GM21786 (cell line): Measurements from ENCODE around the gene NAV2.
"Not testable (repeated sequence)": the region's sequence is repeated elsewhere in the genome, so short reads cannot be mapped to it uniquely, and the experiment has no call there.

Experiments used
- ATAC-seq: cut with Tn5 transposase; IDR thresholded peaks from one replicate; pipeline ENCODE4 v1.9.1; 2021; ENCODE audit not compliant: unreplicated experiment

The NAV2 gene

DNA sequence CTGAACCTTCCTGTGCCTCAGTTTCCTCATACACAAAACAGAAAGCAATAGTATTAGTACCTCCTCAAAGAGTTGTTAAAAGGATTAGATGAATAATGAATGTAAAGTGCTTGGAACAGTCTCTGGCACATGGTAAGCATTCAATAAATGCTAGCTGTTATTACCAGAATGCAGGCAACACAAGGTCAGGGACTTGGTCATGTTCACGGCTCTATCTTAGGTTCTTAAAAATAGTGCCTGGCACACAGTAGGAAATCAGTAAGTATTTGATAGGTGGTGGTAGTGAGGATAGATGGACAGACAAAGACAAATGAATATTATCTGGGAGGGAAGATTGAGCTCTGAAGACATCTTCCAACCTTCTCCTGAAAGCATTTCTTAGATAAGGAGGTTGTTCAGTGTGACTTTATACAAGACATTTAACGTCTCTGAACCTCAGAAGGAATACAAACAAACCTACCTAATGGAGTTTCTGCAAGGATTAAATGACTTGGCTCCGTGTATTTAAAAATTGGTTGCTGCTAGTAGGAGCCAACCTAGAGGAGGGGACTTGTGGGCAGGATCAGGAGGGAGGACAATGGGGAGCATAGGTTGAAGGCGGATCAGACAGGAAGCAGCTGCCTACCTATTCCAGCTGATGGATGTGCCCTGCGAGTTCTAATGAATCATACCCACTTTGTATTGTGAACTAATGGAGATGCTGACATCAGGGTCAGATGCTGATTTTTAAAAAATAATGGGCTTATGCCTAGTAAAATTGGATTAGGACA lies 353.6 kb downstream of the NAV2 start:
- no peak for ATAC-seq

DNA sequence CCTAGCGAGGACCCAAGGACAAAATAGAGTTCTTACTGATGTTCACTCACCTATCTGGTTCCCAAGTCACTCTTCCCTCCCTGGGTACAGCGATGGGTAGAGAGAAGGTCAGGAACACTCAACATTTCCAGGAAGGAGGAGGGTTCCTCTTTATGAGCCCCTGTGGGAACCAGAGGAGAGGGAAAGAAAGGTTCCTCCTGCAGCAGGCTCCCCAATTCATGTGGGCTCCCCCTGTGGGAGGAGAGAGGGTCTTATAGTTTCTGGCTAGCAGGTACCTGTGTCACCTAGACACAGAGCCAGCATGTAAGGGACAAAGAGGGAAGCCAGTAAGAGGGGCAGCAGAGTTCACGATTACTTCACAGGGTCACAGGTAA lies 354.1 kb downstream of the NAV2 start:
- no peak for ATAC-seq

DNA sequence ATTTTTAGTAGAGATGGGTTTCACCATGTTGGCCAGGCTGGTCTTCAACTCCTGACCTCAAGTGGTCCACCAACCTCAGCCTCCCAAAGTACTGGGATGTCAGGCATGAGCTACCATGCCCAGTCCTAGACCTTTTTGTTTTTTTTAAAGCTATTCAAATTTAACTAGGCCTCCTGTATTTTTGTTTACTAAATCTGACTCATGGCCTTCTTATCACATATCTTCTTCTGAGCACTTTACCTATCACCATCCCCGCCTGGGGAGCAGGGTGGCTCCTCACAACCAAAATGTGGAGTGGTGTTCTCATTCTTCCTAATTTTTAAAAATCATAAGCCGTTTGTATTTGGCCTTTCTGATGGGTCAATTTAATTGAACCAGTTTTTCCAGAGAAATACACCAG lies 355.0 kb downstream of the NAV2 start:
- no peak for ATAC-seq

DNA sequence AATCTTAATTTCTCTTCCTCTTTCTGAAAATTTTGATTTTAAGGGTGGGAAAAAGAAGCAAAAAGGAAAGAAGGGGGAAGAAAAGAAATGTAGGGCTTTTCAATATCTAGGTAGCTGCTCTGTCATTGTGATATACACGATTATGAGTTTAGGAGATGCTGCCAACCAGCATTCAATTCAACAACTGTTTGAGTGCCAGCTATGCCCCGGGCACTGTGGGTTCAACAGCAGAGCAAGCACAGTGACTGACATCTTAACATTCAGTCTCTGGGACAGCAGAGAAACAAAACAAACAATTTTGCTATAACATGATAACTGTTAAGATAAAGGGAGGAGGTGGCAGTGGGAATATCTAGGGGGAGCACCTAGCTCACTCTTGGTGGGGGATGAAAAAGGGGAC lies 356.1 kb downstream of the NAV2 start:
- ATAC-seq = no peak

DNA sequence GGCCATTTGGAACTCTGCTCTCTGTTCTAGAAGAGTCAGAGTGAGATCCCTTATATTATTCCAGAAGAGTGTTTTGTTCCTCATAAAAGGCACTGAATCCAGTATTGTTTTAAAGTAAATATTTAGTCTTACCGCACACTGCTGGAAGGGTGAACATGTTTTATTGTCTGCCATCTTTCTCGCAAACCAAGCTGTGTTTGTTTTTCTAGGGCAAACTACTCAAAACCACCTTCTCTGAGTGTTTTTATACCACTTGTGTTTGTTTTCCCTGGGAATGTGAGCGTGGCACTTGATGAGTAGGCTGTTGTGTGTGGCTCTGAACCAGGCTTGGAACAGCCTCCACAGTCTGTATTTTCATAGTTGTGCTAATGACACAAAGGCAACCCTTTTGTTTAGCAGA lies 357.8 kb downstream of the NAV2 start:
- no peak for ATAC-seq

DNA sequence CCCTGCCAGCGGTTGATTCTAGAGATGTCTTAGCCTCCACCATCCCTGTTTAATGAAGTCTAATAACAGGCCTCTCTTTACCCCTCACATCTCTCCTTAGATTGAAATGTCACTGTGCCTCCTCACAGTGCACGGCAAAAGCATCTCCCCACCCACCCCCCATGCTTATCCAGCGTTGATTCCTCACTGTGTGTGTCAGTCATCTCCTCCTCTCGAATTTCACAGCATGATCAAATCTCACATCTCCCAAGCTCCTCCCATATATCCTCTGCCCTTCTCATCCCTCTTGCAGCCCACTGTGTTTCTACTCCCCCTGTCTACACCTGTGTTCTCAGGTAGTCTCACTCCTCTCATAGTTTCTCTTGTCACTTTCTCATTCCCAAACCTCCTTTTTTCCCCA lies 363.0 kb downstream of the NAV2 start:
- ATAC-seq = no peak

DNA sequence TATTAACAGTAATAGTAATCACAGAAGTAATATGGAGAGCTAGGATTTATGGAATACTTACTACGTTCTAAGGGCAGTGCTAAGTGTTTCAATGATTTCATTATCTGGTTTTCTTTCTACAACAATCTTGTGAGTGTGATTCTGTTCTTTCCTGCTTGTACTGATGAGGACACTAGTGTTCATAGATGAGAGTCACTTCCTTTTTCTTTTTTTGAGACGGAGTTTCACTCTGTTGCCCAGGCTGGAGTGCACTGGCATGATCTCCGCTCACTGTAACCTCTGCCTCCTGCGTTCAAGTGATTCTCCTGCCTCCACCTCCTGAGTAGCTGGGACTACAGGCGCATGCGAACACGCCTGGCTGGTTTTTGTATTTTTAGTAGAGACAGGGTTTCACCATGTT lies 366.2 kb downstream of the NAV2 start:
- no peak for ATAC-seq

DNA sequence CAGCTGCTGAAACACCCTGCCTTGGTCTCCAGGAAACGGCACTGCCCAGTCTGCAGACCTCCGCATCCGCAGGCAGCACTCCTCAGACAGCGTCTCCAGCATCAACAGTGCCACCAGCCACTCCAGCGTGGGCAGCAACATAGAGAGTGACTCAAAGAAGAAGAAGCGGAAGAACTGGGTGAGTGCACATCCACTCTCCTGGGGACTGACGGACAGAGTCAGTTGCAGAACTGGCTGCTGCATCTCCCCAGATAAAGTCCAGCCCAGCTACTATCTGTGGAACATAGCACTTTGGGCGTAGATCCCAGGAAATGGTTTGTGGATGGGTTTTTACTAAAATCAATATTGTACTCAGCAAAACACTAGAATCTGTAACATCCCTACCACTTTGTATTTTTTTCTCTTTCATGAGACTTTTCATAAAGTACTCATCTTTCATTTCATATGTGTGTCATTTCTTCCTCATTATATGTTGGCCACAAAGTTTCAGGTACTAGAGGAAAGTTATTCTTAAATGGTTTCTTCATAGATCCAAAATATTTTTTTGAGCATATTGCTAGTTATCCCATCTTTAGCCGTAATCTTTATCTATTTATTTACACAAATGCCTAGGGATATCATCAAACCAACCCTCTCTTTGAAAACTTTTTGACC lies 367.5 kb downstream of the NAV2 start:
- peak; percentile 78 for ATAC-seq

DNA sequence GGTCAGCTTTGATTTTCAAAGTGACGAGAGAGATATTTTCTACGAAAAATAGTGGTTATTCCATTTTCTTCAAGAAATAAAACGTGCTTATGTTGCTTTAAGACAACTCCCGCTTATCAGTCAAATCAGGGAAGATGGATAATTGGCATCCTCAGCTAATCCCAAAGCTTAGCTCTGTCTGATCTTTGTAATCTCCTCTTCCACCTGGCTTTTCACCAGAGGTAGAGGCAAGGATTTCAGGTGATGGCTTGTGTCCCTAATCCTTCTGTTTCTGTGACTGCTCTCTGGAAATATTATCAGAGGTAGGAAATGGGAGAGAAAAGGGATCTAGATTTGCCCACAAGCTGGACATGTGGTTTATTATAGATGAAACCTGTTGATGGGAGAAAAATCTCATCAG lies 368.7 kb downstream of the NAV2 start:
- no peak for ATAC-seq

DNA sequence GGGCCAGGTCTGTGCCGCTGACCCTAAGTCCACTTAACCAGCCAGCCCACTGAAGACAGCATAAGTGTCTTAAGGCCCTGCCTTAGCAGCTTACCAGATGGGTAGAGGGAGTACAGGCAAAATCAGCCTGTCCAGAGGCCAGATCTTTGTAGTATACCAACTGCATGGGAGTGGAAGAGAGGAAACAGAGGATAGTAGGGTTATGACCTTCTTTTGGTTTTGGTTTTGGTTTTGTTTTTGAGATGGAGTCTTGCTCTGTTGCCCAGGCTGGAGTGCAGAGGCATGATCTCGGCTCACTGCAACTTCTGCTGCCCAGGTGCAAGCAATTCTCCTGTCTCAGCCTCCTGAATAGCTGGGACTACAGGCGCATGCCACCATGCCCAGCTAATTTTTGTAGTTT lies 371.2 kb downstream of the NAV2 start:
- not testable (repeated sequence) for ATAC-seq

DNA sequence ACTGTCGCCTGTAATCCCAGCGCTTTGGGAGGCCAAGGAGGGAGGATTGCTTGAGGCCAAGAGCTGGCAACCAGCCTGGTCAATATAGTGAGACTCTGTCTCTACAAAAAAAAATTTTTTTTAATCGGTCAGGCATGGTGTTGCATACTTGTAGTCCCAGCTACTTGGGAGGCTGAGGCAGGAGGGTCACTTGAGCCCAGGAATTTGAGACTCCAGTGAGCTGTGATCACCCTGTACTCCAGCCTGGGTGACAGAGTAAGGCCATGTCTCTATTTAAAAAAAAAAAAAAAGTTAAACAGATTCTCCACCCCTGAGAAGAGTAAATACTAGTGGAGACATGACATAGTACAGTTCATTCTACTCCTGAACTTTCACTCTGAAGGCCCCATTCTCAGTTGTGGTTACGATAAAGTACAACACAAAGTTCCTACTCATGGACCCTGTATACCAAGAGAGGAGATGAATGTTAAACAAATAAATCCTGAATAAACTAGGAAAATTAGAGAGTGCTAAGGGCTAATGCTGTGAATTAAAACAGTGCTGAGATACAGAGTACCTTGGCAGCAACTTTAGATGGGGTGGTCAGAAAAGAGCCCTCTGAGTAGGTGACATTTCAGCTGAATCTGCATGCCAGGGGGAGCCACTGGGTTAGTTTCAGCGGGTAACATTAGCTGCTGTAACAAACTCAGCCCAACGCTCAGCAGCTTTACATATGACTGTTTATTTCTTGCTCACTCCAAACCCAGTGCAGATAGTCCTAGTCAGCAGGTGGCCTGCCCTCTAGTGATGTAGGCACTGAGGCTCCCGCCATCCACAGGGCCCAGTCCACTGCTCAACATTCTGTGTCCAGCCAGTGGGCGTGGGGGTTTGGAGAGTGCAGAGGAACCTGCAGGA lies 372.5 kb downstream of the NAV2 start:
- ATAC-seq = no peak

DNA sequence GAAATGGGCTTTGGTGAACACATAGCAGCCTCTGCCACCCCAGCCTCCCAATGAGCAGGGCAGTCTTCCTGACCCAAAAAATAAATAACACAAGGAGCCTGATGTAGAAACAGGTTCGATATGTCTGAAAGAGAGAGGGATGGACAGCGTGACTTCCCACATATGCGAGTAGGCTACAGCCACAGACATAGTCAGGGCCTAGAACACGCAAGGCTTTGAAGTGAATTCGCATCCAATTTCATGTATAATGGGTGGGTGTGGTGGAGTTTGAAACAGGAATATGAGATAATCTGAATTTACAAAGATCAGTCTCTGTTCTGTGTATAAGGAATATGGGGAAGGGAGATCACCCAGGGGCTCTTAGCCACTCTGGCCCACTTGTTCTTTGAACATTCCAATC lies 373.3 kb downstream of the NAV2 start:
- ATAC-seq = no peak

DNA sequence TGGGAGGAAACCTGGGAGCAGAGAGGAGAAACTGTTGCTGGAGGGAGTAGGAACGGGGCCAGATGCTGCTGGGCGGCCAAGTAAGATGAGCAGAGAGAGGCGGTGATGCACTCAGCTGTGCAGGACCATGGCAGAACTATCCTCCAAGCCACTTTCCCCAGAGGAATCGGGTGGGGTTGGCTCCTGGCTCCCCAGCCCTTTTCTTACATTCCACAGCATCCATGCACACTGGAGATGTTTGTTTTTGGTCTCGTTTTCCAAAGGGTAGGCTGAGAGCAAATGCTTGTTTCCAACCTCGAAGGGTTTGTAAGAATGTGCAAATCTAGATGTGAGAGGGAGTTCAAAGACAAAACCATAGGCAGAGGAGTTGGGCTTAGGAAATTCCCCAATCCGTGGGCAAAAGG lies 374.5 kb downstream of the NAV2 start:
- no peak for ATAC-seq

DNA sequence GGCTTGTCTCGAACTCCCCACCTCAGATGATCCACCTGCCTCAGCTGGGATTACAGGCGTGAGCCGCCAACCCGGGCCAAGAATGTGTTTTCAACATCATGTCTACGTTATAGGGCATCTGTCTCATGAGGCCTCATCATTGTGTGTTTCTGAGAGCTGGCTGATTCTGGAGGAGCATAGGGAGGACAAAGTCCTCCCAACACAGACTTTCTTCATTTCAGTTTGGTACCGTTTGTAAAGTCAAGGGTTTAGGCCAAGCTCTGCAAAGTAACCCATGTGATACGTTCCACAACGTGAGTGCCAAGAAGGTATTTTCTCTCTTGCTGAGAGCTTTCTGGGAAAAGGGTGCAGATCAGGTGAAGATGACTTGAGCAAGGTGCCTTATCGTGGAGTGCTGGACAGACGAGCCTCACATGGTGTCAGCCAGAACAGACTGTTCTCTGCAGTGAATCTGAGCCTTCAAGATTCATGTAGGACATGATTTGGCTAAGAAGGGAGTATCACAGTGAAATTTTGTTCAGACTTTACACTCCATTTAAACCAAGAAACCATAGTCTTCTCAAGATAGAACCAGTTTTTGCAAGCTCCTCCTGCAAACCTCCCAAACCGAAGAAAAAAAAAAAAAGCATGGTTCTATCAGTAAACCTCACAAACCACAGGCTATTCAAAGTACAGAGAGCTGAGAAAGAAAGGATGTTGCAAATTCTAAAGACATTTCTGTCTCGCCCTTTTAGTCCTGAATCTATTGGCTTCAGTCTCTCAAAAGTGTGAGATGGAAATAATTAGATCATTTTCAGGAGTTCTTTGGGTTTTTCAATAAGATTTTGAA lies 376.0 kb downstream of the NAV2 start:
- no peak for ATAC-seq

DNA sequence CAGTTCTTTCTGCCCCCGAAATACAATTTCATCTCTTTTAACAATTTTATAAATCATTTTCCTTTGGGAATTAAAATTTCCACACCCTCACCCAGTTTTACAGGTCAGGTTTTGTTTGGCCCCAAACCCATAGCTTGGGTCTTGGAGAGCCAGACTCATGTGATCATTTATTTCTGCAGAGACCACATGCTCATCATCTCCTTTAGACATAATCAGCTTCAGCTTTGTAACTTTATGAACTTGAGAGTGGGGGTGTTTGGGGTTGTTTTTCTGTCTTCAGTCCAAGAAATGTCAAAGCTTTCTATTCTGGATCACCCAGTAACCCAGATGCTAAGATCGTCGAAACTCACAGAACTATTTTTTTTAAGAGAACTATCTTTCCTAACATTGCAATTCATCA lies 376.7 kb downstream of the NAV2 start:
- ATAC-seq = no peak

DNA sequence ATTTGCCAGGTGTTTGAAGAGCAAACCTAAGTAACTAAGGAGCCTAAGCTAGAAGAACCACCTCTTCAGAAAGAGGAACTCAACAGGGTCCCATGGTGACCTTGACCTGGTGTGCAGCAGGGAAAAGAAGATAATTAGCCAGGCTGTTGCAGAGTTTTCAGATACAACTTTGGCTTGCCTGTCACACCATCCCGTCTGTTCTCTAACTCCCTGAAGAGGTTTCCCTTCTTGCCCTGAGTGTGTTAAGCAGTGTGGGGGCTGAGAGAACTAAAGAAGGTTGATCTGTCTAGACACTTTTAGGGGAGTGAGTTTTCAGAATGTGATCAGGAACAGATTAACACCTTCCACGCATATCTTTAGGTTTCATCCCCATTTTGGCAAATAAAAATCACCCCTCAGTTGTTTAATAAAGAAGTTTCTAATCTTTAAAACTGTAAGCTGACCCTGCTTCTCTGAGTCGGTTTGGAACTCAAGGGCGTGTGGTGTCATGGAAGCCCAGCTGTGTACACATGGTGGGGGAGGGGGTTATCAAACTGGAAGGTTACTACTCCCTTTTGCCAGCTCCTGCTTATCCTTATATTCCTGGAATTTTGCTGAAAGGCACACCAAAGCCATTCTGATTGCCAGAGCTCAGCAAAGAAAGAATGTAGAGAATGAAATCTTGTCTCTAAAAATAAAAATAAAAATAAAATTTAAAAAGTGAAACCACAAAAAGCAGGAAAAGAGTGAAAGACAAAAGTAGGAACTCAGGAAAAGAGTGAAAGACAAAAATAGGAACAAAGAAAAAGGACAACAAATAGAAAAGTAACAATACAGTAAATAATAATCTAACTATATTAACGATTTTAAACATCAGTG lies 377.4 kb downstream of the NAV2 start:
- no peak for ATAC-seq

DNA sequence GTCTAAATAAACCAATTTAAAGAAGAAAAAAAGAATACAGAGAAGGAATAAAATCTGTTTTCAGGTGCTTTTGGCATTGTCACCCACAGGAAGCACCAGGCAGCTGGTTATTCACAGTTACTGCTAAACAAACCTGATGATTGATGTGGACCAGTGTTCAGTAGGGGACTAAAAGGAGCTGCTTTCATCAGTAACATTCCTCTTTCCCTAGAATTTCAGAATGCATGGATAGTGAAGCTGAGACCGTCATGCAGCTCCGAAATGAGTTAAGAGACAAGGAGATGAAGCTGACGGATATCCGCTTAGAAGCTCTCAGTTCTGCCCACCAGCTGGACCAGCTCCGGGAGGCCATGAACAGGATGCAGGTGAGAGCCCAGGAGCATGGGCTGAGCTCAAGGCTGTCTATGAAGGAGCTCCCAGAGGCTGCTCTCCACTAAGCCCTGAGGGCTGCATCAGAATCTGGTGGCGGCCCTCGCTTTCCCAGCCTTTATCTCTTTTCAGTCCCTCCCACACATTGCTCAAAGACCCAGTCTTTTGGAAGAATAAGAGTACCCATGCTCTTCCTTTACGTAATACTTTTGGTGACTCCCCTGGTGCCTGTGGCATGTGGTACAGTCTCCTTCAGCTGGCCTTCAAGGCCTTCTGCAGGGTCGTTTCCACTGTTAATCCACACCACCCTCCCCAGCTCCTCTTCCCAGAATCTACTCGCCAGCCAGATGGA lies 378.2 kb downstream of the NAV2 start:
- no peak for ATAC-seq

DNA sequence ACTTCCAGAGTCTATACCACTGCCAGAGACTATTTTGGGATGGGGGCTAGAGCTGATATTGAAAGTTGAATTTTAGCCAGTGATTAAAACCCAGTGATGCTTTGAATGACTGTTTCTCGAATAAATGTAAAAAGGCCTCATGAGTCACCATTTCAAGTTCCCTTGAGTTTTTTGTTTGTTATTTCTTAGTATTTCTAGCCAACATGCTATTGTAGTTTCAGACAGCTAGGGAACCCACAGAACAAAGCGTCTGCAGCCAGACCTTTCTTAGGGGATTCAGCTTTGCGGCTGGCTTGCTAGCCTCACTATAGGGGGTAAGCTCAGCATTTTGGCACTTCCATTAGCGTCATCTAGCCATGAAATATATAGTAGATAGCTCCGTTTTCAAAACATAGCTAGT lies 381.1 kb downstream of the NAV2 start:
- ATAC-seq = no peak

DNA sequence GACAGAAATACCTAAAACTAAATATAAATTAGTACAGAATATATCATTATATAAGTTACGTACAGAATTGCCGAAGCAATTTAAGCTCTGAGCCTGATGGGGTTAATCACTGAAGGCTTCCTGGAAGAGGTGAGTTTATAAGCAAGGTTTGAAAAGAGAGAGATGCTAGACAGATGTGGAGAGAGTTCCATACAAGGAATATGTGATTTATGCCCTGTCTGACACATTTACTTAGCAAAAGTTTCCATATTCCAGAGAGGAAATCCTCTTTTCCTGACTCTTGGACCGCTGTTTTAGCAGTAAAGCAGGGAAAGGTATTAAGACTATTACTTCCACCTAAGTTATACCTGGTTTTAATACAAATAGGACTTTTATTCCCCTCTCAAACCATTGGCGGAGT lies 382.6 kb downstream of the NAV2 start:
- no peak for ATAC-seq
